Caco-2 (cell line): ENCODE data around the gene MAN1A1. TPM values are rescaled to one million over a fixed set of nuclear protein-coding genes. Genes with fewer than 3 reads are reported as not detected.

Source experiments
- BruUV-seq: library from RNA; stranded (reverse); fragments of 400-500 nt; replicated peaks from 2 replicates; lab custom pipeline; 2021; lab: Mats Ljungman, UMichigan
- CTCF ChIA-PET: fragments of 300-600 bp; sonication (Branson Sonifier 250); formaldehyde crosslinking; loops from one replicate; lab custom pipeline; 2022; ENCODE audit warnings: antibody characterized with exemption; lab: Charles Lee
- POLR2A ChIA-PET: fragments of 300-600 bp; sonication (Branson Sonifier 250); formaldehyde crosslinking; loops from one replicate; lab custom pipeline; 2022; ENCODE audit warnings: antibody characterized with exemption; lab: Charles Lee
- DNase-seq, 2 experiments: peaks; one replicate each; pipeline versions ENCODE4 v3.0.0 to v3.0.0-alpha.2; 2020 to 2022
- H3K27me3 ChIP-seq: replicated peaks from 2 replicates; pipeline ENCODE4 v1.6.0; 2011; ENCODE audit warnings: low read length; ENCODE audit not compliant: control insufficient read depth, insufficient read depth
- H3K36me3 ChIP-seq: 2 replicates; pipeline ENCODE4 v1.5.1; 2011; ENCODE audit warnings: low read length; ENCODE audit not compliant: control insufficient read depth, insufficient read depth
- H3K4me1 ChIP-seq: fragments of 250-450 bp; sonication (Bioruptor Pico); 2 replicates; pipeline ENCODE4 v1.5.1; 2020; ENCODE audit warnings: mild to moderate bottlenecking
- H3K4me3 ChIP-seq: 2 replicates; pipeline ENCODE4 v1.5.1; 2011; ENCODE audit warnings: low read depth, mild to moderate bottlenecking, control low read depth, low read length
- H3K9me3 ChIP-seq: fragments of 250-450 bp; sonication (Bioruptor Pico); 2 replicates; pipeline ENCODE4 v1.5.1; 2020; ENCODE audit warnings: mild to moderate bottlenecking, moderate library complexity
- H3K27ac Mint-ChIP-seq: one replicate; pipeline ENCODE4 v1.8.0; 2022; ENCODE audit warnings: mixed read lengths; ENCODE audit not compliant: unreplicated experiment
- H3K27me3 Mint-ChIP-seq: one replicate; pipeline ENCODE4 v1.8.0; 2022; ENCODE audit warnings: mixed read lengths; ENCODE audit not compliant: insufficient read depth, unreplicated experiment
- H3K36me3 Mint-ChIP-seq: one replicate; pipeline ENCODE4 v1.8.0; 2022; ENCODE audit warnings: mild to moderate bottlenecking, mixed read lengths; ENCODE audit not compliant: insufficient read depth, unreplicated experiment
- H3K4me1 Mint-ChIP-seq: one replicate; pipeline ENCODE4 v1.8.0; 2022; ENCODE audit warnings: low read depth, mixed read lengths; ENCODE audit not compliant: unreplicated experiment
- H3K4me3 Mint-ChIP-seq: one replicate; pipeline ENCODE4 v1.8.0; 2022; ENCODE audit warnings: mild to moderate bottlenecking, moderate library complexity, mixed read lengths; ENCODE audit not compliant: unreplicated experiment
- H3K9me3 Mint-ChIP-seq: one replicate; pipeline ENCODE4 v1.8.0; 2022; ENCODE audit warnings: mixed read lengths; ENCODE audit not compliant: unreplicated experiment
- intact Hi-C: fragments of 100-400 bp; cut with micrococcal nuclease; formaldehyde crosslinking; loops from one replicate; pipeline ENCODE4 v1.10.0; 2022; ENCODE audit not compliant: unreplicated experiment
- total RNA-seq: library from RNA; stranded (reverse); gene quantifications from 2 replicates; pipeline ENCODE4 v1.2.3, GENCODE V29; 2022
- TF ChIP-seq, protein P1 (sequence below), 2 experiments: fragments of 200-600 bp in 1 of 2; IDR thresholded peaks; 1 replicate in 1 of 2; 2 replicates in 1 of 2; pipeline versions ENCODE4 v1.5.1 to v1.8.0; 2011 to 2022; ENCODE audit warnings: antibody characterized with exemption in 1 of 2, control low read depth in 1 of 2, inconsistent platforms in 1 of 2, low read depth in 1 of 2, low read length in 1 of 2, mild to moderate bottlenecking in 1 of 2, moderate library complexity in 1 of 2; ENCODE audit not compliant: insufficient read depth in 1 of 2, severe bottlenecking in 1 of 2, unreplicated experiment in 1 of 2

MAN1A1 gene
- total RNA-seq, 1 experiment from 2014 or later, result 28.7 TPM

DNA sequence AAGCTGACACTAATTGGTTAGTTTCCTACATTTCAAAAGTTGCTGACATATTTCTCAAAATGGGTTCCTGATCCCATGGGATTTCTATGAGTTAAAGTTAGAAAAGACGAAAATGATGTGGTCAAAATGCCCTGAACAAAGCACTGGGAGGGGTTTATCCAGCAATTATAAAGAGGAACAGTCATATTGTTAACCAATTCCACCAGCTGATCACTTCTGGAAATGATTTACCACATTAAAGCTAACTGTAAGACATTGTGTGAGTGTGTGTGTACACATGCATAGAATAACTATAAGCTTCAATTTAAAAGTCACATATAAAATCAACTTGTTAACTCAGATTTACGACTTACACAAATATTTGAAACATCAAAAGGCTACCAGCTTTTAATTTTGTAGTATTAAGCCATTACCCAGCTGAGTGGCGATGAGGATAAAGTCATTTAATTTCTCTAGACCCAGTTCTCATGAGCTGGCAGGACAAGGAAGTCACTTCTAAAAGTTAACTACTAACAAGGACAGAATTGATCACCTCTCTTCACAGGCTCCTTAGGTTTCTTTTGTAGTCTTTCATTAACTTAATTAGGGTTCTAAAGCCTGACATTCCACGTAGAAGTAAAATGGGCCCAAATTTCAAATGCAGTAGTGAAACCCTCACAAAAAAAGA lies 40.4 kb downstream of the MAN1A1 start:
- TF ChIP-seq, protein P1, sequence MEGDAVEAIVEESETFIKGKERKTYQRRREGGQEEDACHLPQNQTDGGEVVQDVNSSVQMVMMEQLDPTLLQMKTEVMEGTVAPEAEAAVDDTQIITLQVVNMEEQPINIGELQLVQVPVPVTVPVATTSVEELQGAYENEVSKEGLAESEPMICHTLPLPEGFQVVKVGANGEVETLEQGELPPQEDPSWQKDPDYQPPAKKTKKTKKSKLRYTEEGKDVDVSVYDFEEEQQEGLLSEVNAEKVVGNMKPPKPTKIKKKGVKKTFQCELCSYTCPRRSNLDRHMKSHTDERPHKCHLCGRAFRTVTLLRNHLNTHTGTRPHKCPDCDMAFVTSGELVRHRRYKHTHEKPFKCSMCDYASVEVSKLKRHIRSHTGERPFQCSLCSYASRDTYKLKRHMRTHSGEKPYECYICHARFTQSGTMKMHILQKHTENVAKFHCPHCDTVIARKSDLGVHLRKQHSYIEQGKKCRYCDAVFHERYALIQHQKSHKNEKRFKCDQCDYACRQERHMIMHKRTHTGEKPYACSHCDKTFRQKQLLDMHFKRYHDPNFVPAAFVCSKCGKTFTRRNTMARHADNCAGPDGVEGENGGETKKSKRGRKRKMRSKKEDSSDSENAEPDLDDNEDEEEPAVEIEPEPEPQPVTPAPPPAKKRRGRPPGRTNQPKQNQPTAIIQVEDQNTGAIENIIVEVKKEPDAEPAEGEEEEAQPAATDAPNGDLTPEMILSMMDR (IDR thresholded peaks at IDR 0.05; ENCODE audit: insufficient read depth in 1 of 2, low read depth in 1 of 2, low read length in 1 of 2, severe bottlenecking in 1 of 2, unreplicated experiment in 1 of 2), result no peak
- no TSS peak for BruUV-seq
- Histone ChIP-seq H3K4me1 (peaks cover 40% of the 10 kb centered on the region), H3K27me3 (no peaks in the 10 kb centered on the region), H3K4me3 (no peak overlapping the region), H3K9me3 (no peaks in the 10 kb centered on the region), H3K36me3 (no peaks in the 10 kb centered on the region)
- ChIA-PET POLR2A (no interaction called here), CTCF (no interaction called here)
- no peak for DNase-seq
- Mint-ChIP-seq H3K27ac (no peak overlapping the region), H3K4me3 (no peak overlapping the region), H3K4me1 (peaks cover 35% of the 10 kb centered on the region), H3K9me3 (no peaks in the 10 kb centered on the region), H3K27me3 (no peaks in the 10 kb centered on the region), H3K36me3 (peaks cover 10% of the 10 kb centered on the region)
- intact Hi-C loops, result no loop called here

DNA sequence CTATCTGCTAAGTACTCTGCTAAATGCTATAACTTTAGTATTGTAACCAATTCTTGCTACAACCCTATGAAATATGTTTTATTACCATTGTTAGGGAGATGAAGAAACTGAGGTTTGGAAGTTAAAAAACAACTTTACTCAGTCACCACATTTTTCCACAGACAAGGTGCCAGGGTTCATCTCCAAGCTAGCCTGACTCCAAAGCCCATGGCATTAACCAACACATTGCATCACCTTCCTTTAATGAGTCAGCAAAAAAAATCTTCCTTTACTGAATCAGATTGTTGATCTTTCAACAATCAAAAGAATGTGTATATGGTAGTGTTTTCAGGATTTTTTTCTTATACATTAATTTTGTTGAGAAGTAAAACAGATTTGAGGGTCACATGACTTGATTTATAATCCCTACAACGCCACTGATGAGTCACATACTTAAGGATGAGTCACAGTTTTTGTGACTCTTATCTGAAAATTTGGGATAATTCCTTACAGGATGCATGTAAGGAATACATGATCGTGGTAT lies 41.5 kb downstream of the MAN1A1 start:
- Mint-ChIP-seq H3K27ac (peak overlapping the region; percentile 77), H3K36me3 (peaks cover 10% of the 10 kb centered on the region), H3K4me1 (peaks cover 29% of the 10 kb centered on the region), H3K4me3 (no peak overlapping the region), H3K27me3 (no peaks in the 10 kb centered on the region), H3K9me3 (no peaks in the 10 kb centered on the region)
- Histone ChIP-seq H3K4me1 (peaks cover 36% of the 10 kb centered on the region), H3K4me3 (no peak overlapping the region), H3K9me3 (no peaks in the 10 kb centered on the region), H3K27me3 (no peaks in the 10 kb centered on the region), H3K36me3 (no peaks in the 10 kb centered on the region; the same call in 1 of the 2 replicates)
- ChIA-PET POLR2A (no interaction called here), CTCF (no interaction called here)
- no peak for DNase-seq
- intact Hi-C loops, result no loop called here
- no TSS peak for BruUV-seq
- TF ChIP-seq, protein P1 (IDR thresholded peaks at IDR 0.05; ENCODE audit: insufficient read depth in 1 of 2, low read depth in 1 of 2, low read length in 1 of 2, severe bottlenecking in 1 of 2, unreplicated experiment in 1 of 2), result no peak

DNA sequence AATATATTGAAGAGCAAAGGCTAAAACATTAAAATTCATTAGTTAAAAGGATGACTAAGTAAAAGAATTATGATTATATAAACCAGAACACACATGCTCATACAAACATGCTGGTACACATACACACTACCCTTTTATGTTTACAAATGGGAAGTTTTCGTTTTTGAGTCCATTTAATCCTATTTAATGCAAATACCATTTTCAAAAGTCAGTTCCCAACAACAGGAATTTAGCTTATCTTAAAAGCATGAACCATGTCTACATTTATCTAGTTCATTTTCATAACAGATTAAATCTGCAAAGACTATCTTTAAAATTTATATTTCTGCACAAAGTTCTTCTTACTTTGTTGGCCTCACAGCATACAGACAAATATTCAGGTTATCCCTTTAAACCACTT lies 42.5 kb downstream of the MAN1A1 start:
- H3K4me1 ChIP-seq, result peaks cover 25% of the 10 kb centered on the region
- no peak overlapping the region for H3K27ac Mint-ChIP-seq
- H3K4me3 Mint-ChIP-seq, result no peak overlapping the region
- intact Hi-C loops, result no loop called here
- TF ChIP-seq, protein P1 (IDR thresholded peaks at IDR 0.05; ENCODE audit: insufficient read depth in 1 of 2, low read depth in 1 of 2, low read length in 1 of 2, severe bottlenecking in 1 of 2, unreplicated experiment in 1 of 2), result no peak
- H3K36me3 ChIP-seq, result no peaks in the 10 kb centered on the region; the same call in 1 of the 2 replicates
- no TSS peak for BruUV-seq
- no peak overlapping the region for H3K4me3 ChIP-seq
- ChIA-PET CTCF (no interaction called here), POLR2A (no interaction called here)
- no peaks in the 10 kb centered on the region for H3K9me3 Mint-ChIP-seq
- peaks cover 22% of the 10 kb centered on the region for H3K4me1 Mint-ChIP-seq
- H3K27me3 ChIP-seq, result no peaks in the 10 kb centered on the region
- peaks cover 10% of the 10 kb centered on the region for H3K36me3 Mint-ChIP-seq
- H3K27me3 Mint-ChIP-seq, result no peaks in the 10 kb centered on the region
- no peaks in the 10 kb centered on the region for H3K9me3 ChIP-seq
- DNase-seq, result no peak
